GM23338 (cell line): ENCODE data around the gene UBAC1. TPM values are rescaled to one million over a fixed set of nuclear protein-coding genes. Genes with fewer than 3 reads are reported as not detected.

ENCODE experiments used
- ATAC-seq: fragments of 200-7000 bp; cut with Tn5 transposase; 3 replicates; pipeline ENCODE4 v1.9.1; 2020
- DNase-seq: peaks from one replicate; pipeline ENCODE4 v3.0.0-alpha.2; 2015; ENCODE audit warnings: low spot score
- H2AFZ ChIP-seq: fragments of 200-600 bp; sonication (generic); 2 replicates; pipeline ENCODE4 v1.8.0; 2016; ENCODE audit warnings: antibody characterized with exemption, mild to moderate bottlenecking, moderate library complexity
- H3F3A ChIP-seq: fragments of 200-600 bp; sonication (generic); replicated peaks from 2 replicates; pipeline ENCODE4 v1.8.0; 2017; ENCODE audit warnings: antibody characterized with exemption, mixed run types, low read depth
- H3K27ac ChIP-seq: fragments of 200-600 bp; sonication (generic); 2 replicates; pipeline ENCODE4 v1.6.1; 2016; ENCODE audit warnings: low read depth
- H3K27me3 ChIP-seq: fragments of 200-600 bp; sonication (generic); 2 replicates; pipeline ENCODE4 v1.8.0; 2016; ENCODE audit warnings: mild to moderate bottlenecking, mixed run types, moderate library complexity; ENCODE audit not compliant: insufficient read depth
- H3K36me3 ChIP-seq: fragments of 200-600 bp; sonication (generic); 2 replicates; pipeline ENCODE4 v1.8.0; 2016; ENCODE audit warnings: mild to moderate bottlenecking; ENCODE audit not compliant: insufficient read depth
- H3K4me1 ChIP-seq: fragments of 200-600 bp; sonication (generic); 2 replicates; pipeline ENCODE4 v1.8.0; 2016; ENCODE audit warnings: mild to moderate bottlenecking, moderate library complexity; ENCODE audit not compliant: insufficient read depth
- H3K4me2 ChIP-seq: fragments of 200-600 bp; sonication (generic); 2 replicates; pipeline ENCODE4 v1.7.1; 2017; ENCODE audit warnings: mixed run types
- H3K4me3 ChIP-seq: fragments of 200-600 bp; sonication (generic); 2 replicates; pipeline ENCODE4 v1.6.1; 2016; ENCODE audit warnings: mixed run types
- H3K79me2 ChIP-seq: fragments of 200-600 bp; sonication (generic); replicated peaks from 2 replicates; pipeline ENCODE4 v1.8.0; 2017; ENCODE audit warnings: mild to moderate bottlenecking; ENCODE audit not compliant: insufficient read depth
- H3K9me2 ChIP-seq: fragments of 200-600 bp; sonication (generic); 2 replicates; pipeline ENCODE4 v1.8.0; 2017; ENCODE audit not compliant: insufficient read depth
- H4K20me1 ChIP-seq: fragments of 200-600 bp; sonication (generic); replicated peaks from 2 replicates; pipeline ENCODE4 v1.8.0; 2017; ENCODE audit warnings: mild to moderate bottlenecking; ENCODE audit not compliant: insufficient read depth
- H3K27ac Mint-ChIP-seq: 2 replicates; pipeline ENCODE4 v1.8.0; 2020; ENCODE audit warnings: inconsistent platforms, mild to moderate bottlenecking, moderate library complexity, mixed read lengths
- H3K27me3 Mint-ChIP-seq: 3 replicates; pipeline ENCODE4 v1.8.0; 2022; ENCODE audit warnings: low read depth, mild to moderate bottlenecking, moderate library complexity, mixed read lengths, inconsistent platforms; ENCODE audit not compliant: insufficient read depth, poor library complexity
- H3K36me3 Mint-ChIP-seq: 3 replicates; pipeline ENCODE4 v1.8.0; 2021; ENCODE audit warnings: low read depth, mild to moderate bottlenecking, inconsistent platforms, moderate library complexity, mixed read lengths
- H3K4me1 Mint-ChIP-seq: 3 replicates; pipeline ENCODE4 v1.8.0; 2020; ENCODE audit warnings: mild to moderate bottlenecking, inconsistent platforms, mixed read lengths
- H3K4me3 Mint-ChIP-seq: 3 replicates; pipeline ENCODE4 v1.8.0; 2021; ENCODE audit warnings: moderate library complexity, mild to moderate bottlenecking, inconsistent platforms, mixed read lengths
- H3K9me3 Mint-ChIP-seq: 3 replicates; pipeline ENCODE4 v1.8.0; 2020; ENCODE audit warnings: moderate library complexity, mild to moderate bottlenecking, inconsistent platforms, mixed read lengths
- CREB1 ChIP-seq: fragments of 250-450 bp; sonication (Bioruptor Pico); IDR thresholded peaks from 2 replicates; pipeline ENCODE4 v1.5.0; 2020; ENCODE audit warnings: low read depth, mild to moderate bottlenecking, moderate library complexity
- EZH2phosphoT487 ChIP-seq: fragments of 200-600 bp; sonication (generic); IDR thresholded peaks from one replicate; pipeline ENCODE4 v1.8.1; 2018; ENCODE audit warnings: antibody characterized with exemption; ENCODE audit not compliant: unreplicated experiment
- POLR2AphosphoS5 ChIP-seq: IDR thresholded peaks from 2 replicates; pipeline ENCODE4 v1.6.1; 2016; ENCODE audit warnings: antibody characterized with exemption, low read depth
- STAT1 ChIP-seq: IDR thresholded peaks from one replicate; pipeline ENCODE4 v1.6.1; 2016; ENCODE audit warnings: antibody characterized with exemption; ENCODE audit not compliant: unreplicated experiment
- ZNF114 ChIP-seq: fragments of 250-450 bp; sonication (Bioruptor Pico); IDR thresholded peaks from 2 replicates; pipeline ENCODE4 v1.5.0; 2020; ENCODE audit warnings: mild to moderate bottlenecking, moderate library complexity
- ZNF331 ChIP-seq: fragments of 250-450 bp; sonication (Bioruptor Pico); IDR thresholded peaks from 2 replicates; pipeline ENCODE4 v1.5.0; 2020; ENCODE audit warnings: low read depth, mild to moderate bottlenecking, moderate library complexity
- polyA plus RNA-seq: library from polyadenylated mRNA; unstranded; fragments of >200 nt; fragmentation: Nextera tagmentation; extraction: Ambion mirVana; gene quantifications from 2 replicates; pipeline ENCODE4 v1.2.1, GENCODE V29; 2016
- total RNA-seq: library from RNA; depleted of rRNA; stranded (reverse); fragments of >200 nt; shearing (Covaris generic); gene quantifications from 2 replicates; pipeline ENCODE4 v1.2.3, GENCODE V29; 2014
- TF ChIP-seq, protein P1 (sequence below): IDR thresholded peaks from one replicate; pipeline ENCODE4 v1.6.1; 2018; ENCODE audit warnings: antibody characterized with exemption; ENCODE audit not compliant: unreplicated experiment
- TF ChIP-seq, protein P2 (sequence below), 2 experiments: fragments of 200-600 bp in 1 of 2; sonication (generic) in 1 of 2; conservative IDR thresholded peaks; 2 replicates each; pipeline versions ENCODE4 v1.5.1 to v1.6.1; 2016 to 2017; ENCODE audit warnings: antibody characterized with exemption in 2 of 2, low read depth in 2 of 2, mild to moderate bottlenecking in 2 of 2, moderate library complexity in 1 of 2
- TF ChIP-seq, protein P3 (sequence below): fragments of 250-450 bp; sonication (Bioruptor Pico); IDR thresholded peaks from 2 replicates; pipeline ENCODE4 v1.5.0; 2020; ENCODE audit warnings: mild to moderate bottlenecking, moderate library complexity

The UBAC1 gene
- total and polyA plus RNA-seq, 2 experiments from 2014 or later: 63.2 to 86.6 TPM

DNA sequence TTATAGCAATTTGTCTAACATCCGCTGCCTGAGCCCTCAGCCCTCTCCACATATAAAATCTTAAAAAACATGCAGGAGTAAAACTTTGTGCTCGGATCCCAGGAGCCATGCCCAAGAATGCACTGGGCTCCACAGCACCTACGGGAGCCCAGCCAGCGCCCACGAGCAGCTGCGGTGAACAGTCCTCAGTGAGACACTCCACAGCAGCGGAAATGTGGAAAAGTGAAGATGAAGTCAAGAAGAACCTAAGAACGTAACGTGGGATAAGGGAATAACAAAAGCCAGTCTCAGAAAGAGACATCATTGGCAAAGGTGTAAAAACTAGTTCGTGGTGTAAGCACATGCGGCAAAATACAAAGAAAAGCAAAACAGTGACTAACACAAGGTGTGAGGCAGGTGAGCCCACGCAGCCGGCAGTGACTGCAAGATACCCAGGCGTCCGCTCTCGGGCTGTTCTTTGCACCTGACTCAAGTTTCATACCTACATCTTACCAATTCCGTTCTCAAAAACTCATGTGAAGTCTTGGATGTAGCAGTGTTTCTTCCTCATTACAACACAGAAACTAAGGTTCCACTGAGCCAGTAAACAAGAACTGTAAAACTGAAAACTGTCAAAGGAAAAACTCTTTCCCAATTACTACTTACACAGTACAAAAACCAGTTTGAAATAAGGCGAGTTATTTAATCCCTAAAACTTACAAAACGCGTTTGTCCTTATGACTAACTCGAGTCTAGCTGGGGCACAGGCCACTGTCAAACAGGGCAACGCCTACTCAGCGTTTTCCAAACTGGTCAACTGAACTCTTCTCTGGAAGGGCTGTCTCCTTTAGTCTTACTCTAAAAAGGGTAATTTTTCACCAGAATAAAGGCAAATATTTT is 55.6 kb downstream of the UBAC1 start:
- ATAC-seq (no peak), DNase-seq (no peak)
- no peak overlapping the region for H3K27ac ChIP-seq
- H3F3A ChIP-seq: 0 out of 2 replicates have a peak, but pooled peaks cover 2% of the 10 kb centered on the region
- peaks cover 67% of the 10 kb centered on the region for H4K20me1 ChIP-seq
- peaks cover 82% of the 10 kb centered on the region for H3K79me2 ChIP-seq
- H2AFZ ChIP-seq: no peak overlapping the region
- Mint-ChIP-seq H3K4me3 (peak overlapping the region; percentile 91), H3K27ac (no peak overlapping the region; the same call in 1 of the 2 replicates), H3K9me3 (peaks cover 11% of the 10 kb centered on the region), H3K4me1 (peaks cover 40% of the 10 kb centered on the region), H3K27me3 (peaks cover 9% of the 10 kb centered on the region), H3K36me3 (peaks cover 54% of the 10 kb centered on the region)
- no peaks in the 10 kb centered on the region for H3K9me2 ChIP-seq
- peaks cover 40% of the 10 kb centered on the region for H3K4me1 ChIP-seq
- no peak for TF ChIP-seq POLR2AphosphoS5
- TF ChIP-seq ZNF114: no peak
- TF ChIP-seq, protein P1, sequence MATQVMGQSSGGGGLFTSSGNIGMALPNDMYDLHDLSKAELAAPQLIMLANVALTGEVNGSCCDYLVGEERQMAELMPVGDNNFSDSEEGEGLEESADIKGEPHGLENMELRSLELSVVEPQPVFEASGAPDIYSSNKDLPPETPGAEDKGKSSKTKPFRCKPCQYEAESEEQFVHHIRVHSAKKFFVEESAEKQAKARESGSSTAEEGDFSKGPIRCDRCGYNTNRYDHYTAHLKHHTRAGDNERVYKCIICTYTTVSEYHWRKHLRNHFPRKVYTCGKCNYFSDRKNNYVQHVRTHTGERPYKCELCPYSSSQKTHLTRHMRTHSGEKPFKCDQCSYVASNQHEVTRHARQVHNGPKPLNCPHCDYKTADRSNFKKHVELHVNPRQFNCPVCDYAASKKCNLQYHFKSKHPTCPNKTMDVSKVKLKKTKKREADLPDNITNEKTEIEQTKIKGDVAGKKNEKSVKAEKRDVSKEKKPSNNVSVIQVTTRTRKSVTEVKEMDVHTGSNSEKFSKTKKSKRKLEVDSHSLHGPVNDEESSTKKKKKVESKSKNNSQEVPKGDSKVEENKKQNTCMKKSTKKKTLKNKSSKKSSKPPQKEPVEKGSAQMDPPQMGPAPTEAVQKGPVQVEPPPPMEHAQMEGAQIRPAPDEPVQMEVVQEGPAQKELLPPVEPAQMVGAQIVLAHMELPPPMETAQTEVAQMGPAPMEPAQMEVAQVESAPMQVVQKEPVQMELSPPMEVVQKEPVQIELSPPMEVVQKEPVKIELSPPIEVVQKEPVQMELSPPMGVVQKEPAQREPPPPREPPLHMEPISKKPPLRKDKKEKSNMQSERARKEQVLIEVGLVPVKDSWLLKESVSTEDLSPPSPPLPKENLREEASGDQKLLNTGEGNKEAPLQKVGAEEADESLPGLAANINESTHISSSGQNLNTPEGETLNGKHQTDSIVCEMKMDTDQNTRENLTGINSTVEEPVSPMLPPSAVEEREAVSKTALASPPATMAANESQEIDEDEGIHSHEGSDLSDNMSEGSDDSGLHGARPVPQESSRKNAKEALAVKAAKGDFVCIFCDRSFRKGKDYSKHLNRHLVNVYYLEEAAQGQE: no peak
- no peak for TF ChIP-seq EZH2phosphoT487
- no peak for TF ChIP-seq STAT1
- TF ChIP-seq, protein P2, sequence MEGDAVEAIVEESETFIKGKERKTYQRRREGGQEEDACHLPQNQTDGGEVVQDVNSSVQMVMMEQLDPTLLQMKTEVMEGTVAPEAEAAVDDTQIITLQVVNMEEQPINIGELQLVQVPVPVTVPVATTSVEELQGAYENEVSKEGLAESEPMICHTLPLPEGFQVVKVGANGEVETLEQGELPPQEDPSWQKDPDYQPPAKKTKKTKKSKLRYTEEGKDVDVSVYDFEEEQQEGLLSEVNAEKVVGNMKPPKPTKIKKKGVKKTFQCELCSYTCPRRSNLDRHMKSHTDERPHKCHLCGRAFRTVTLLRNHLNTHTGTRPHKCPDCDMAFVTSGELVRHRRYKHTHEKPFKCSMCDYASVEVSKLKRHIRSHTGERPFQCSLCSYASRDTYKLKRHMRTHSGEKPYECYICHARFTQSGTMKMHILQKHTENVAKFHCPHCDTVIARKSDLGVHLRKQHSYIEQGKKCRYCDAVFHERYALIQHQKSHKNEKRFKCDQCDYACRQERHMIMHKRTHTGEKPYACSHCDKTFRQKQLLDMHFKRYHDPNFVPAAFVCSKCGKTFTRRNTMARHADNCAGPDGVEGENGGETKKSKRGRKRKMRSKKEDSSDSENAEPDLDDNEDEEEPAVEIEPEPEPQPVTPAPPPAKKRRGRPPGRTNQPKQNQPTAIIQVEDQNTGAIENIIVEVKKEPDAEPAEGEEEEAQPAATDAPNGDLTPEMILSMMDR (conservative IDR thresholded peaks at IDR 0.05; ENCODE audit: low read depth in 2 of 2): no peak
- TF ChIP-seq, protein P3, sequence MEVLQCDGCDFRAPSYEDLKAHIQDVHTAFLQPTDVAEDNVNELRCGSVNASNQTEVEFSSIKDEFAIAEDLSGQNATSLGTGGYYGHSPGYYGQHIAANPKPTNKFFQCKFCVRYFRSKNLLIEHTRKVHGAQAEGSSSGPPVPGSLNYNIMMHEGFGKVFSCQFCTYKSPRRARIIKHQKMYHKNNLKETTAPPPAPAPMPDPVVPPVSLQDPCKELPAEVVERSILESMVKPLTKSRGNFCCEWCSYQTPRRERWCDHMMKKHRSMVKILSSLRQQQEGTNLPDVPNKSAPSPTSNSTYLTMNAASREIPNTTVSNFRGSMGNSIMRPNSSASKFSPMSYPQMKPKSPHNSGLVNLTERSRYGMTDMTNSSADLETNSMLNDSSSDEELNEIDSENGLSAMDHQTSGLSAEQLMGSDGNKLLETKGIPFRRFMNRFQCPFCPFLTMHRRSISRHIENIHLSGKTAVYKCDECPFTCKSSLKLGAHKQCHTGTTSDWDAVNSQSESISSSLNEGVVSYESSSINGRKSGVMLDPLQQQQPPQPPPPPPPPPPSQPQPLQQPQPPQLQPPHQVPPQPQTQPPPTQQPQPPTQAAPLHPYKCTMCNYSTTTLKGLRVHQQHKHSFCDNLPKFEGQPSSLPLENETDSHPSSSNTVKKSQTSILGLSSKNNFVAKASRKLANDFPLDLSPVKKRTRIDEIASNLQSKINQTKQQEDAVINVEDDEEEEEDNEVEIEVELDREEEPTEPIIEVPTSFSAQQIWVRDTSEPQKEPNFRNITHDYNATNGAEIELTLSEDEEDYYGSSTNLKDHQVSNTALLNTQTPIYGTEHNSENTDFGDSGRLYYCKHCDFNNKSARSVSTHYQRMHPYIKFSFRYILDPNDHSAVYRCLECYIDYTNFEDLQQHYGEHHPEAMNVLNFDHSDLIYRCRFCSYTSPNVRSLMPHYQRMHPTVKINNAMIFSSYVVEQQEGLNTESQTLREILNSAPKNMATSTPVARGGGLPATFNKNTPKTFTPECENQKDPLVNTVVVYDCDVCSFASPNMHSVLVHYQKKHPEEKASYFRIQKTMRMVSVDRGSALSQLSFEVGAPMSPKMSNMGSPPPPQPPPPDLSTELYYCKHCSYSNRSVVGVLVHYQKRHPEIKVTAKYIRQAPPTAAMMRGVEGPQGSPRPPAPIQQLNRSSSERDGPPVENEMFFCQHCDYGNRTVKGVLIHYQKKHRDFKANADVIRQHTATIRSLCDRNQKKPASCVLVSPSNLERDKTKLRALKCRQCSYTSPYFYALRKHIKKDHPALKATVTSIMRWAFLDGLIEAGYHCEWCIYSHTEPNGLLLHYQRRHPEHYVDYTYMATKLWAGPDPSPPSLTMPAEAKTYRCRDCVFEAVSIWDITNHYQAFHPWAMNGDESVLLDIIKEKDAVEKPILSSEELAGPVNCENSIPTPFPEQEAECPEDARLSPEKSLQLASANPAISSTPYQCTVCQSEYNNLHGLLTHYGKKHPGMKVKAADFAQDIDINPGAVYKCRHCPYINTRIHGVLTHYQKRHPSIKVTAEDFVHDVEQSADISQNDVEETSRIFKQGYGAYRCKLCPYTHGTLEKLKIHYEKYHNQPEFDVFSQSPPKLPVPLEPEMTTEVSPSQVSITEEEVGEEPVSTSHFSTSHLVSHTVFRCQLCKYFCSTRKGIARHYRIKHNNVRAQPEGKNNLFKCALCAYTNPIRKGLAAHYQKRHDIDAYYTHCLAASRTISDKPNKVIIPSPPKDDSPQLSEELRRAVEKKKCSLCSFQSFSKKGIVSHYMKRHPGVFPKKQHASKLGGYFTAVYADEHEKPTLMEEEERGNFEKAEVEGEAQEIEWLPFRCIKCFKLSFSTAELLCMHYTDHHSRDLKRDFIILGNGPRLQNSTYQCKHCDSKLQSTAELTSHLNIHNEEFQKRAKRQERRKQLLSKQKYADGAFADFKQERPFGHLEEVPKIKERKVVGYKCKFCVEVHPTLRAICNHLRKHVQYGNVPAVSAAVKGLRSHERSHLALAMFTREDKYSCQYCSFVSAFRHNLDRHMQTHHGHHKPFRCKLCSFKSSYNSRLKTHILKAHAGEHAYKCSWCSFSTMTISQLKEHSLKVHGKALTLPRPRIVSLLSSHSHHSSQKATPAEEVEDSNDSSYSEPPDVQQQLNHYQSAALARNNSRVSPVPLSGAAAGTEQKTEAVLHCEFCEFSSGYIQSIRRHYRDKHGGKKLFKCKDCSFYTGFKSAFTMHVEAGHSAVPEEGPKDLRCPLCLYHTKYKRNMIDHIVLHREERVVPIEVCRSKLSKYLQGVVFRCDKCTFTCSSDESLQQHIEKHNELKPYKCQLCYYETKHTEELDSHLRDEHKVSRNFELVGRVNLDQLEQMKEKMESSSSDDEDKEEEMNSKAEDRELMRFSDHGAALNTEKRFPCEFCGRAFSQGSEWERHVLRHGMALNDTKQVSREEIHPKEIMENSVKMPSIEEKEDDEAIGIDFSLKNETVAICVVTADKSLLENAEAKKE (CRISPR knock-in tag): no peak
- TF ChIP-seq CREB1 (CRISPR knock-in tag): no peak
- TF ChIP-seq ZNF331 (CRISPR knock-in tag): no peak
- H3K4me2 ChIP-seq: peak overlapping the region; percentile 82
- H3K27me3 ChIP-seq: peaks cover 9% of the 10 kb centered on the region; the same call in 1 of the 2 replicates
- peaks cover 6% of the 10 kb centered on the region; the same call in 1 of the 2 replicates for H3K36me3 ChIP-seq
- peak overlapping the region; percentile 63 for H3K4me3 ChIP-seq
